Measurements from ENCODE around the gene MEX3D.

MEX3D gene

DNA sequence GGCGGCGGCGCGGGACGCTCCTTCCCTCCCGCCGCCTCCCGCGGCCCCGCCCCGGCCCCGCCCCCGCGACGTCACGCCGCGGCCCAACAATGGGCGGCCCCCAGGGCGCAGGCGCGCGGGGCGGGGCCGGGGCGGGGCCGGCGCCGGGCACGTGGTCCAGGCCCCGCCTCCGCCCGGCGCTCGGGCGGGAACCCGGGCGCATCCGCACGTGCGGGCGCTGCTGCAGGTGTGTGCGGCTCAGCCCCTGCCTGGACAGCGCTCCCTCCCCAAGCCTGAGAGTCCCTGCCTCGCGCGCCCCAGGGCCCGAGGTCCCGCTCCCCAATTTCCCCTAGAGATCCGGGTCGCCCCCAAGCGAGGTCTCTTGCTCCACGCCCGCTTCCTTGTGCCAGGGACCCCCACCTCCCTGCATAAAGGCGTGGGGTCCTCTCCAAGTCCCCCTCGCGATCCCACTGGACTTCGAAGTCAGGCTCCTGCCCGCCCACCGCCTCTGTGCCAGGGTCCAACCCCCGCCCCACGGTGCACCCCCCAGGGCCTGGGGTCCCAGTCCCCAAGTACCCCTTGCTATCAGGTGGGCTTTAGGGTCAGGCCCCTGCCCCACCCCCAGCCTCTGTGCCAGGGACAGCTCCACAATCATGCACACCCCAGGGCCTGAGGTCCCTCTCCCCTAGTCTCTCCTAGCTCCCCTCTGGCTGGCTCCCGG, at the start of gene MEX3D:
MEX3D (minus strand) TSS at position 6 of the 700 bp plus-strand sequence. CDS start 267 bp downstream, outside the sequence.
- DNase-seq (ENCODE audit: low spot score), result peak; percentile 80

DNA sequence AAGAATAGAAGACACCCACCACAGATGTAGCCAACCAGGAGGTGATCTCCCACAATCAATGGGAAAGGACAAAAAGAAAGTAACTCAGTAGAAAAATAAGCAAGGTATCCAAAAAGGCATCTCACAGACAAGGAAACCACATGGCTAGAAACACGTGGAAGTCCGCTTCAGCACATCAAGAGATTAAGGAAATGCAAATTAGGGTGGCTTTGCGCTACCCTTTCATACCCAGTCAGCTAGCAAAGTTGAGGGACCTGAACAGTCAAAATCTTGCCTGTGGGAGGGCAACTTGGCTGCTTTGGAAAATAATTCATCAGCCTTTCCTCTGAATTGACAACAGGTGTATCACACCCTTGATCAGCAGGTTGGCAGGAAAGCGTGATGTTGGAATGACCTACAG, 48.8 kb upstream of the MEX3D start:
- DNase-seq (ENCODE audit: low spot score), result no peak

DNA sequence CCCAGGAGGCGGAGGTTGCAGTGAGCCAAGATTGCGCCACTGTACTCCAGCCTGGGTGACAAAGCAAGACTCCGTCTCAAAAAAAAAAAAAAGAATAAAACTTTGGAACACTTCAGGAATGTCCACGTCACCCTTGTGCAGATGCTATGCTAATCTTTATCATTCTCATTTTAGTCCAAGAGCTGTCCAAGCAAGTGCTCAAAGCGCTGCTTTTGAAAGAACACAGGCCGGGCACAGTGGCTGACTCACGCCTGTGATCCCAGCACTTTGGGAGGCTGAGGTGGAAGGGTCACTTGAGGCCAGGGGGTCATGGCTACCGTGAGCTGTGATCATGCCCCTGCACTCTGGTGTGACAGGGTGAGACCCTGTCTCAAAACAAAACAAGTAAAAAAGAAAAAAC, 48.3 kb upstream of the MEX3D start:
- DNase-seq (ENCODE audit: low spot score), result no peak

DNA sequence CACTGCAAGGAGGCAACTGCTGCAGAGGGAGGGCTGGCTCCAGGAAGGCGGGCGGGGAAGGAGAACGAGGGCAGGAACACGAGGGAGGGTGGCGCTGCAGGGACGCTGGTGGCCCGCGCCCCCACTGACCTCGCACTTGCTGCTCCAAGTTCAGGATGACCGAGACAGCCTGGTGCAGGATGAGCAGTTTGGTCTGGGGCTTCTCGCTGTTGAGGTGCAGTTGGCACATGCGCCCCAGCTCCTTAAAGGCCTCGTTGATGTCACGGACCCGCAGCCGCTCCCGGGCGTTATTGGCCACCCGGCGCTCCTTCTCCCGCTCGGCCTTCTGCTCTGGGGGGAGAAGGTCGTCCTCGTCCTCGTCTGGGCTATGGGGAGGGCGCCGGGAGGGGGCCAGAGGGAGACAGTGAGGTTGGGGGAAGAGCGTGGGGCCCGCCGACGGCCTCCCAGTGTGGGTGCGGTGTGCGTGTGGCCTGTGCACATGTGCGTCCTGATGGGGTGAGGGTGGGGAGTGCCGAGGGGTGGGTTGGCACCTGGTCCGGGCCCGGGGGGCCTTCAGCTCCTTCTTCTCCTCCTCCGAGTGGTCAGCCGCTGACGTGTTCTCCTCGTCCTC, 47.1 kb upstream of the MEX3D start:
- no peak for DNase-seq (ENCODE audit: low spot score)

DNA sequence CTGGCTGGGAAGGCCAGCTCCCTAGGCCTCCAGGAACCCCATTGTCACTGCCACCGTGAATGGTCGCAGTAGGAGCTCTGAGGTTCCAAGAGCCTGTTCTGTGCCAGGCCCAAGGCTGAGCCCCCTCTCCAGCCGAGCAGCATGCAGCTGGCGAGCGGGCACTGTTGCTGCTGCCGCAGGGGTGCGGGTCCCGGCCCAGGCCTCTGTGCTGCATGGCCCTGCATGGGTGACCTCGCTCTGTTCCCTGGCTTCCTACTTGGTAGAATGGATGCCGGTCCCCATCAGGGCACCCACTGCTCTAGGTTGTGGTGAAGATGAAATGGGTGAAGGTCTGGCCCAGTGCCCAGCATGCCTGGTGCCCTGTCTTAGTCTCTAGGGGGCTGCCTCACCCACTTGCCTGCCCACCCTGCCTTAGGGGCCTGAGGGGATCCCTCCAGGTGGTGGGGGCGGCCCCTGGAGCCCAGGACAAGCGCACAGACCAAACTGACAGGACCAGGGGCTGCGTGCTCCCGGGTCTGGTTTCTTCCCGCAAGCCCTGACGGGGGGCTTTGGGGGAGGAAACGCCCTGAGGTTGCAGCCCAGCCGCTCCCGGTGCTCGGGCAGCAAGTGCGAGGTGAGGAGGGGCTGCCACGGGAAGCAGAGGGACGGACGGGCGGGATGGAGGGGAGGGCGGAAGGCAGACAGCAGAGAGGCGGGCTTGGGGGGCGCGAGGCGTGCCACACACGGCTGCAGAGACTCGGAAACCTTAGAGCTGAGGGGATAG, 45.9 kb upstream of the MEX3D start:
- DNase-seq (ENCODE audit: low spot score), result no peak

DNA sequence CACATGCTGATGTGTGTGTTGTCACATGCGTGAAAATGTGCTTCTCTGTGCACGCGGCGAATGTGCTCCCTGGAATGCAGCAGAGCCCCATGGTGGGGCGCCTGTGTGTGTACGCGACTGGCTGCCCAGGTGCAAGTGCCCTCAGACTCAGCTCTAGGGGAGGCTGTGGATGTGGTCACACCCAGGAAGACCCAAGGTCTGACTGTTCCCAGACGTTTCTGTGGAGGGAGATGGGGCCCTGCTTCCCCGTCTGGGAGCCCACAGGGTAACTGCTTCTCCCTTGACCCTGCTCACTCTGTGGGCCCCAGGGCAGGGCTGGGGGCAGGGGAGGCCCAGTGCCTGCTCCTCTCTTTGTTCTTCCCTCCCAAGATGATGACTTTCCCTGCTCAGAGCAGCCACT, 45.0 kb upstream of the MEX3D start:
- DNase-seq (ENCODE audit: low spot score), result no peak

DNA sequence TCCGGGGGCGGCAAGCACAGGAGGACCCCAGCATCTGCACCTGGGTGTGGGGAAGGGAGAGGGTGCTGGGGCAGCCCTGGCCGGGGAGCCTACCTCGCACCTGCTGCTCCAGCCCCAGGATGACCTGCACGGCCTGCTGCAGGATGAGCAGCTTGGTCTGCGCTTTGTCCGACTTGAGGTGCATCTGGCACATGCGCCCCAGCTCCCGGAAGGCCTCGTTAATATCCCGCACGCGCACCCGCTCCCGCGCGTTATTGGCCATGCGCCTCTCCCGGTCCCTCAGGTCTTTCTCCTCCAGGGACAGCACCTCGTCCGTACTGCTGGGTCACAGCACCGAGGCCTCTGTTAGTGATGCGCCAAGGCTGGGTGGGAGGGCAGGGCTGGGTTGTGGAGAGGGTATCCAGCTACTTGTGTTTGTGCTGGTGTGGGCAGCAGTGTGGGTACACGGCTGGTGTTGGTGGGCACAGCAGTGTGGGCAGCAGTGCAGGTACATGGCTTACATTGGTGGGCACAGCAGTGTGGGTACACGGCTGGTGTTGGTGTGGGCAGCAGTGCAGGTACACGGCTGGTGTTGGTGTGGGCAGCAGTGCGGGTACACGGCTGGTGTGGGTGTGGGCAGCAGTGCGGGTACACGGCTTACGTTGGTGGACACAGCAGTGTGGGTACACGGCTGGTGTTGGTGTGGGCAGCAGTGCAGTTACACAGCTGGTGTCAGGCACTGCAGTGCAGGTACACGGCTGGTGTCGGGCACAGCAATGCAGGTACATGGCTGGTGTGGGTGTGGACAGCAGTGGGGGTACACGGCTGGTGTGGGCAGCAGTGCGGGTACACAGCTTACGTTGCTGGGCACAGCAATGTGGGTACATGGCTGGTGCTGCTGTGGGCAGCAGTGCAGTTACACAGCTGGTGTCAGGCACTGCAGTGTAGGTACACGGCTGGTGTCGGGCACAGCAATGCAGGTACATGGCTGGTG, 44.3 kb upstream of the MEX3D start:
- no peak for DNase-seq (ENCODE audit: low spot score)

DNA sequence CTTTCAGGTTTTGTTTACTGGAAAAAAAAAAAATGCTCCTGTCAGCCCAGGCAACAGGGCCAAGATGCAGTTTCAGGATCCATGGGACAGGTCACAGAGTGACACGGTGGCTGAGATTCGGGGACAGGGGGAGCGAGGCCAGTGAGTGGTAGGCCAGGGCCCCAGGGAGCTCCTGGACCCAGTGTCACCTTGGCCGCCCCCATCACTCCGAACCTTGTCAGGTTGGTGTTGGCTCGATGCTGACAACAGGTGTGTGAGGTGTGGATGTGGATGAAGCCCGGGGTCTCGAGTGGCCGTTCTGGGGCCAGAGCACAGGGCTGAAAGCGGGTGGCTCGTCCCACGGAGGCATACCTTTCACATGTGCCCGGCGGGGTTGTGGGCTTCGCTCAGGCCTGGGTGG, 43.2 kb upstream of the MEX3D start:
- DNase-seq (ENCODE audit: low spot score), result no peak

DNA sequence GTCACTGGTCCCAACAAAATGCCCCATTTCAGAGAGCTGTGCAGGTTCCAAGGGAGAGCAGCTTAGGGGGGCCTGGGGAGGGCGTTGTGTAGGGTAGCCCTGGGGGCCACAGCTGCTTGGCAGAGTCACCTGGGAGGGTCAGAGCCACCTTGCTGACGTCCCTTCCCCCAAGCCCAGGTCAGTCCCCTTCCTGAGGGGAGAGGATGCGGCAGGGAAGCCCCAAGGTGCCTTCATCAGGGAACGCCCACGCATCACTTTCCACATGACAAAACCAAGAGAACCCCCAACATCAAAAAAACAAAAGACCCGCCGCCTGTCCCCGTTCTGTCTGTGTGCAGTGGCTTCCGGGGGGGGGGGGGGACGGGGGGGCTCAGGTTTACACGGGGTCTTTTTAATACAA, 42.5 kb upstream of the MEX3D start:
- no peak for DNase-seq (ENCODE audit: low spot score)

DNA sequence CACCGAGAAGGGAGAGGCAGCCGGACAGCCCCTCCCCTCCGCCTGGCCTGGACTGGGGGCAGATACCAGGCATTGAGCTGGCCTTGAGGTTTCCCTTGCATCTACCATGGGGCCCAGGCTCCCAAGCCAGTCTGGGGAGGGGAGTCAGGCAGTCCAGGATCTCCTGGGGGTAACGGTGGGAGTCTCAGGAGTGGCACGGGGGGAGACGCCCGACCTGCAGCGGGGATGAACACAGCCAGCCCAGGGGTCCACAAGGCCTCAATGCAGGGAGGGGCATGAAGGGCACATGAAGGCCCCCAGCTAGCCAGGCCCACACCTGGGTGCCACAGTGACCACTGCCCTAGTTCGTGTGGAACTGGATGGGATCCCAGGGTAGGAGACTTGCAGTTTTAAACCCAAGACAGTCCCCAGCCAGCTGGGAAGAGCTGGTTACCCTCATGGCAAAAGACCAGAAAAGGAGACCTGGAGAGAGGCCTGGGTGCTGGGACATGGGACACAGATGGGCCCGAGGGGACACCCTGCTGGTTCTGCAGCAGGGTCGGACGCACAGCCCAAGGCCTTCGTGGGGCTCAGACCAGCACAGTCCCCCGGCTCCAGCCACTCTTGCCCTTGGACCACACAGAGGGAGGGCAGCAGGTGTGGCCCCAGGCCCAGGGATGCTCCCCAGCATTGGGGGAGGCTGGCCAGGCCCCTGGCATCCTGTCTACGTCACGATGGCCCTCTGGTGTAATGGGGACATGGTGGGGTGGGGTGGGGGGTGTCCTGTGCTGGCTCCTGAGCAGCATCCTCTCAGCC, 41.8 kb upstream of the MEX3D start:
- no peak for DNase-seq (ENCODE audit: low spot score)

DNA sequence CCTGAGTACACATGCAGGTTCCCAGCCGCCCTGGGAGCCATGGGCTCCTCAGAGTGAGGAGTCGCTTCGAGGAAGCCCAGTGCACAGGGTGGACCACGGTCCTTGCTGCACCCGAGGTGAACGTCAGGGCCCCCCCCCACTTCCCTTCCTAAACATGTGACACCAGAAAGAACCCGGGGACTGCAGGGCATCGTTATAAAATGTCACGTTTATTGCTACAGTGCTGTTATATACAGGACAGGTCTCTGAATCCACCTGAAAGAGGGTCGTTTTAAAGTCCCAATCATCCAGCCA, 40.9 kb upstream of the MEX3D start:
- no peak for DNase-seq (ENCODE audit: low spot score)

DNA sequence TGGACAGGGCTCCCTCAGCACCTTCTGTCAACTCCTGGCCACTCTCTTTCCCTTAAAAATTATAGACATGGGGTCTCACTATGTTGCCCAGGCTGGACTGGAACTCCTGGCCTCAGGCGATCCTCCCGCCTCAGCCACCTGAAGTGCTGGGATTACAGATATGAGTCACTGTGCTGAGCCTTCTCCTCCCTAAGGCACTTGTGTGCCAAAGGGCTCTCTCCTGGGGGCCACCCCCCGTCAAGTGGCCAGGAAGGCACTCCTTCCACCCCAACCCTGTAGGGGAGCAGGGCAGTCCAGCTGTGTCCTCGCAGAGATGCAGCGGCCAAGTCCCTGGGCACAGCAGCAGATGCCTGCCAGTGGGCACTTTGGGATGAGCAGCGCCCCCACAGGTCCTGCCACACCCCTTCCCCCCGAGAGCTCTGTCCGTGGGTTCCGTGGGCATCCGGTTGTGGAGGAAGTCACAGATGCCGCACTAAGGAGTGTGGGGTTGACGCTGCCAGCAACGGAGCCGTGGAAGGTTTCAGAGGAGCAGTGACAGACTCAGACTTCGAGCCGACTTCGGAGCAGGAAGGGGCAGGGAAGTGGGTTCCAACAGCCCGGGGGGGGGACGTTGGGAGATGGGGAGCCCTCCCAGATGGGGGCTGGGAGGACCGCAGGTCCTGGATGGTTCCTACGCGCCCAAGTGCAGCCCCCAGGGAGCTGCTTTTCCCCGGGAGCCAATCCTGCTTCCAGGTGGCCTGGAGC, 40.4 kb upstream of the MEX3D start:
- DNase-seq (ENCODE audit: low spot score), result peak; percentile 38

DNA sequence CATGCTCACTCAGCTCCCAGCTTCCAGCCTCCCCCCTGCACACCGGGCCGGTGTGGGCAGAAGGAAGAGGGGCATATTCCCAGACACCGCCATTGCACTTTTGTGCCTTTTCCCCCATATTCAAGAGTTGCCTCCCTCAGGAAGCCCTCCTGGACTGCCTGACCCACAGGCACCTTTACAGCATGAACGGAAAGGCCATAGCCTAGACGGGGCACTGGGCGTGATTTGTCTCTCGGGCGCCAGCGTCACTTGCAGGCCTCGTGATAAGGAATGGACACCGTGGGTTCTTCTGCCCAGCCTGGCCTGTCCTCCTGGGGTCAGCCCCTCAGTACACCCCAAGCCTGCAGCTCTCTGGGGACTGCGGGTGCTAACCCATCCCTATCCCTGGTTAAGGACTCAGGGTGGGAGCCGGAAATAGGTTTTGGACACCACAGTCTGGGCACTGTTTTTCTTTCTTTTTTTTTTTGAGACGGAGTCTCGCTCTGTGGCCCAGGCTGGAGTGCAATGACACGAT, 38.1 kb upstream of the MEX3D start:
- DNase-seq (ENCODE audit: low spot score), result no peak

DNA sequence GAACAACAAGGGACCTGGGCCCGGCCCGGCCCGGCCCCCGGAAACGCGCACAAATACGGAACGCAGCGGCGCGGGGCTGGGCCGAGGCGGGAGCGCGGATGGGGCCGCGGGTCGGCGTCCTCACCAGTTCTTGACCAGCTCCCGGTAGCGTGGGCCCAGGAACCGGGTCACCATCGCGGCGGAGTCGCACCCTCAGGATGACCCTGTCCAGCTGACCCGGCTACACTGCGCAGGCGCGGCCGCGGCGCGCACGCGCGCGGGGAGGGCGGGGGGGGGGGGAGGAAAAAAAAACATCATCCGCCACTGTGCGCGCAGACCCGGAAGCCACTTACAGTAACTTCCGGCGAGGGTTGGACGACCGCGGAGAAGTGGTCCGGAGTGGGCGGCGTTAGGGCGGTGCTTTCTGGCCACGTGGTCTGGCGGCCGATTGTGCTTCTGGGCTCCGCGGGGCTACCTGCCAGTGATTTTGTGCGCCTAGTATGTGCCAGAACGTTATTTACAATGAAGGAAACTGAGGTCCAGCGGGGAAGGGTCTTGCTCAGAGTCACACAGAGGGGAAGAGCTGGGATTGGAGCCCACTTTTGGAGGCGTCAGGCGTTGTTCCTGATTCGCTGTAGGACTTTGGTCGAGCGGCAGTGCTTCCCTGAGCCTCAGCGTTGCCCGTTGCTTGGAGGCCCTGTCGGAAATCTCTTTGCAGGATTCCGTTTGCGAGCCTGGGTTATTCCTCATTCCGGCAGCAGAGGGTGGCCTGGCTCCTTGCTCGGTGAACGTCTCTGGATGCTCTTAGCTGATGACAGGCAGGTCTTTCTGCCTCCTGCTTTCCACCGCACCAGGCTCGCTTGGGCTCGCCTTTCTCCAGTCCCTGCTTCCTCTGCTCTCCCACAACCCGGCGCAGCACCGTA, 37.4 kb upstream of the MEX3D start, which contains the start of gene UQCR11:
UQCR11 (minus strand) TSS at position 227 of the 902 bp plus-strand sequence; CDS start at position 174, 53 bp downstream.
- peak; percentile 90 for DNase-seq (ENCODE audit: low spot score)

DNA sequence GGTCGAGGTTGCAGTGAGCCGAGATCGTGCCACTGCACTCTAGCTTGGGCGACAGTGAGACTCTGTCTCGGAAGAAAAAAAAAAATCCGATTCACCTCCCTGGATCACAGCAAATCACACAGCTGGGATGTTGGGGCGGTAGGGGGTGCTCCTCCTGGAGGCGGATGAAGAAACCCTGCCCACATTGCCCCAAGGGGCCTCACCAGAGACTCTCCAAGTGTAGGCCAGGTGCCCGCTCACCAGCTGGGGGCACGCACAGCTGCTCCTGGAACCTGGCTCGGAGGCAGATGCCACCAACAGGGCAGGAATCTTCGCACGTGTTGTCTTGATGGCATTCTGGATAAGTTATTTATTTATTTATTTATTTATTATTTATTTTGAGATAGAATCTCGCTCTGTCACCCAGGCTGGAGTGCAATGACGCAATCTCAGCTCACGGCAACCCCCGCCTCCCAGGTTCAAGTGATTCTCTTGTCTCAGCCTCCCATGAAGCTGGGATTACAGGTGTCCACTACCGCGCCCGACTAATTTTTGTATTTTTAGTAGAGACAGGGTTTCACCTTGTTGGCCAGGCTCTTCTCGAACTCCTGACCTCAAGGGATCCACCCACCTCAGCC, 34.1 kb upstream of the MEX3D start:
- no peak for DNase-seq (ENCODE audit: low spot score)

DNA sequence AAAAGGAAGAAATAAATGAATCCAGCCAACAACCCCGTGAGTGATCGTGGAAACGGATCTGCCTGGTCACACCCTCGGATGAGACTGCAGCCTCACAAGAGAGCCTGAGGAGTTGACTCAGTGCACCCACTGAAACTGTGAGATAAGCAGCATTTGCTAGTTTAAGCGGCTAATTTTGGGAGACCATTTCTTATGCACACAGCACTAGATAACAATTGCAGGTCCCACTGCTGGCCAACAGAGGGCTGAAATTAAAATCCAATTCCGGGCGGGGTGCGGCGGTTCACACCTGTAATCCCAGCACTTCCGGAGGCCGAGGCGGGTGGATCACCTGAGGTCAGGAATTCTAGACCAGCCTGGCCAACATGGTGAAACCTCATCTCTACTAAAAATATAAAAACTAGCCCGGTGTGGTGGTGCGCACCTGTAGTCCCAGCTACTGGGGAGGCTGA, 33.5 kb upstream of the MEX3D start:
- DNase-seq (ENCODE audit: low spot score), result no peak

DNA sequence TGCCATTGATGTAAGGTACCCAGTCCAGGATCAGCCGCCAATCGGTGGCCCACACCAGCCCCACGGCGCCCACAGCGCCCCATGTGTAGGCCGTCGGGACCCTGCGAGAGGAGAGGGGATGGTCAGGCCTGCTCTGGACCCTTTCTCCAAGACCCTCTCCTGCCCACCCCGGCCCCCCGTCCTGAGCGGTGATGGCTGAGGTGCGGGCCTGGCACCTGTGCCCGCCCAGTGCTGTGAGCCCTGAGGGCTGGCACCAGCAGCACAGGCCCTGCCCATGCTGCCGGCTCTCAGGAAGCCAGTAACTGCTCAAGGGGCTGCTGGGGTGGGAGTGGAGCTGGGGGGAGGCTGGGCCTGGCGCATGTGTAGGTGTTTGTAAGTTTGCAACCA, 31.3 kb upstream of the MEX3D start:
- no peak for DNase-seq (ENCODE audit: low spot score)

DNA sequence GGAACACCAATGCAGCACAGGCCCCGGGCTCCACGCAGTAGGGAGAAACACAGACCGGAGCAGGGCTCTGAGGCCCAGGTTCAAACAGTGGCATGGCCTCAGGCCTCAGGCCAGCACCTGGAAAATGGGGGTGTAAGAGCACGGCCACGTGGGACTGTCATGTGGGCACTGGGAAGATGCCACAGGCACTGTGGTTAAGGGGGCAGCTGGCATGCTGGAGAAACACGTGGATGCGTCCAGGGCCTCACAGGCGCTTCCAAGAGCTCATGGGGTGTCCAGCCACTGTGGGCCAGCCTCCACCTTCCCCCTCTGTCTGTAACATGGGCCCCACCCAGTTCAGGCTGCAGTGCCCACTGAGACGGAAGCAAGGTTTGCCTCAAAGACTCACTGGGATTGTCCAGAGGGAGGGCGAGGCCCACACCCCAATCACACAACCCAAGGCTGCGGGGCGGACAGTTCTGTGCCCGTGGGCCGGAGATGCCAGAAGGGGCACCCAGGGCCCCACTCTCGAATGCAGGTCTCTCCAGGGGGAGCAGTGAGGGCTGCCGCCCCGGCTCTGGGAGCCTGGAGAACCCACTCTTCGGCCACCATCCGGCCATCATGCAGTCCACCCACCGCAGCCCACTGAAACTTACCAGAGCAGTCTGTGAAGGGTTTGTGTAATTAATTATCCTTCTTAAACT, 30.8 kb upstream of the MEX3D start:
- no peak for DNase-seq (ENCODE audit: low spot score)
